BE2C (cell line): ENCODE measurements around the gene GPR33.

Experiments used
- DNase-seq: peaks from one replicate; pipeline ENCODE4 v3.0.0-alpha.2; 2020
- H3K27me3 ChIP-seq: fragments of 250-450 bp; sonication (Bioruptor Pico); 2 replicates; pipeline ENCODE4 v1.5.1; 2020; ENCODE audit warnings: mild to moderate bottlenecking
- H3K36me3 ChIP-seq: fragments of 250-450 bp; sonication (Bioruptor Pico); 2 replicates; pipeline ENCODE4 v1.5.1; 2020; ENCODE audit warnings: mild to moderate bottlenecking
- H3K4me1 ChIP-seq: fragments of 250-450 bp; sonication (Bioruptor Pico); 2 replicates; pipeline ENCODE4 v1.5.1; 2020
- H3K4me3 ChIP-seq: 2 replicates; pipeline ENCODE4 v1.5.1; 2011; ENCODE audit warnings: low read depth, low read length
- H3K9me3 ChIP-seq: fragments of 250-450 bp; sonication (Bioruptor Pico); 2 replicates; pipeline ENCODE4 v1.5.1; 2020
- TF ChIP-seq, protein P1 (sequence below): IDR thresholded peaks from 2 replicates; pipeline ENCODE4 v1.5.1; 2012; ENCODE audit warnings: mild to moderate bottlenecking, low read depth, low read length

GPR33 gene

DNA sequence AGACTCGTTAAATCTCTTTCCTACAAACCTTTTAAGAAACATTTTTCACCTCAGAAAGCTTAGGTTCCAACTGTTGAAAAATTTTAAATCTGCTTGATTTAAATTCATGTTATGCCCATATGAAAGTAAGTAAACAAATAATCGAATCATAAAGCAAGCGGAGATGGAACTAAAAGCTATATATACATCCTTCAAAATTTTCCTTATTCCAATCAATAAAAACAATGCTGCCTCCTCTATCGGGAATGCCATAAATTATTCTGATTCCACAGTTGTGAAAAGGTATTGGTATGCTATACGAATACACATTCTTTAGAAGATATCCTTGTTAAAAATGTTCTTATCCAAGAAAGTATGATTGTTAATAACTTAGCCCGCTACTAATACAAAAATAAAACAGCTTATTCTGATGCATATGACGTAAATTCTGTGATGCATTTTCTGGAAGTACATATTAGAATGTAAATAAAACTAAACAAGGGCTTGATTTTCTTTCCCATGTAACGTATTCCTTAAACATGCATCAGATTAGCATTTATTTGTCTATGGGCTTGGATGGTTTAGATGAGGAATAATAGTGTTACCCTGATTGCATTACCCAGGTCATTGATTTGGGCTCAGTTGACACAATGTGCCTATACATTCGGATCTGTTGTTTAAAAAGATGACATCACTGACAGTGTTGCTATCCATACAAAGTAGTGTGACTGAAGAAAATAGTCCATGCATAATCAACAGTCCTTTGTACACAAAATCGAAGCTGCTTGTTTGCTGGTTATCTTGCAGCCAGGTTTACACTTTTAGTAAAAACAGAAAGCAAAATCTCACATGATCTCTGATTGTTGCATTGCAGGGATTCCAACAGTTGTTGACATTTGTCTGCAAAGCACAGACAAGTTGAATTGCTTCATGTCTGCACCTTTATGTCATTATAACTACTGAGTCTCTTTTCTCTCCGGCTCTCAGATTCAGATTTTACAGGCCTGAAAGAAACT, 29.9 kb downstream of the GPR33 start:
- no peaks in the 10 kb centered on the region for H3K27me3 ChIP-seq
- H3K9me3 ChIP-seq: no peaks in the 10 kb centered on the region
- peaks cover 3% of the 10 kb centered on the region; the same call in 1 of the 2 replicates for H3K4me1 ChIP-seq
- no peaks in the 10 kb centered on the region for H3K36me3 ChIP-seq
- TF ChIP-seq, protein P1, sequence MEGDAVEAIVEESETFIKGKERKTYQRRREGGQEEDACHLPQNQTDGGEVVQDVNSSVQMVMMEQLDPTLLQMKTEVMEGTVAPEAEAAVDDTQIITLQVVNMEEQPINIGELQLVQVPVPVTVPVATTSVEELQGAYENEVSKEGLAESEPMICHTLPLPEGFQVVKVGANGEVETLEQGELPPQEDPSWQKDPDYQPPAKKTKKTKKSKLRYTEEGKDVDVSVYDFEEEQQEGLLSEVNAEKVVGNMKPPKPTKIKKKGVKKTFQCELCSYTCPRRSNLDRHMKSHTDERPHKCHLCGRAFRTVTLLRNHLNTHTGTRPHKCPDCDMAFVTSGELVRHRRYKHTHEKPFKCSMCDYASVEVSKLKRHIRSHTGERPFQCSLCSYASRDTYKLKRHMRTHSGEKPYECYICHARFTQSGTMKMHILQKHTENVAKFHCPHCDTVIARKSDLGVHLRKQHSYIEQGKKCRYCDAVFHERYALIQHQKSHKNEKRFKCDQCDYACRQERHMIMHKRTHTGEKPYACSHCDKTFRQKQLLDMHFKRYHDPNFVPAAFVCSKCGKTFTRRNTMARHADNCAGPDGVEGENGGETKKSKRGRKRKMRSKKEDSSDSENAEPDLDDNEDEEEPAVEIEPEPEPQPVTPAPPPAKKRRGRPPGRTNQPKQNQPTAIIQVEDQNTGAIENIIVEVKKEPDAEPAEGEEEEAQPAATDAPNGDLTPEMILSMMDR: no peak
- peak overlapping the region; percentile 90 for H3K4me3 ChIP-seq
- DNase-seq: no peak

DNA sequence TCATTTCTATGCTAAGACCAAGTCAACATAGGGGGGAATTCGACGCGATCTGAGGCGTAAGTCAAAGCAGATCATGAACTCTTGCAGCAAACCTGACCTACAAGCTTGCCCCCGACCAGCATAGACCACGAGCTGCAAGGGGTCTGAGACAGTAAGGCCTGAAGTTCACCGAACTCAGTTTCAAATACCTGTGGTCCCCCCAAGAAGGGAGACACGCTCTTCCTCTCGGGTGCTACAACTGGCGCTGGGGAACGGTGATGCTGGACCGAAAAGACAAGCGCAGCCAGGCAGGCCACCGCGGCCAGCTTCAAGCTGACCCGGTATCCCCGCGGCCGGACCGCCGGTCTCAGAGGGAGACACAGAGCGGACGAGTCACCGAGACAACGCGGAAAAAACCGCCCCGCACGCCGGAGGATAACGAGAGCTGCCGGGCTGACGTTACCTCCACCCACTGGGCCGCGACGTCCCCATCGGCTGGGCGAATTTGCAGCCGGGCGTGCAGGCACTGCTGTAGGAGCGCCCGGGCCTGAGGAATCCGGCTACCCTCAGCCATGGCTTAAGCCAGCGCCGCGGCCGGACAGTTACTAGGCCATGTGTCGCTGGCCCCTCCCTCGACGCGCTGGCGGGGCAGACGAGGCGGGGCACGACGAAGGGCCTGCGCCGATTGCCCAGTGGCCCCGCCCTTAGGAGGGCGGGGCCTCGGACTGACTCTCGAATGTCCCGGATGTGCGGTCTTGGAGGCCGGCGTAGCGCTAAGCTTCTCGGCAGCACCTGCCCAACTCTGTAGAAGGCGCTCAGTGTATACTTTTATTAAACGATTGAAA, 30.8 kb downstream of the GPR33 start, which contains the start of gene DTD2:
Gene DTD2 (minus strand): TSS at position 666 of the 824 bp plus-strand sequence. CDS start 113 bp downstream, at position 553.
- TF ChIP-seq, protein P1: no peak

DNA sequence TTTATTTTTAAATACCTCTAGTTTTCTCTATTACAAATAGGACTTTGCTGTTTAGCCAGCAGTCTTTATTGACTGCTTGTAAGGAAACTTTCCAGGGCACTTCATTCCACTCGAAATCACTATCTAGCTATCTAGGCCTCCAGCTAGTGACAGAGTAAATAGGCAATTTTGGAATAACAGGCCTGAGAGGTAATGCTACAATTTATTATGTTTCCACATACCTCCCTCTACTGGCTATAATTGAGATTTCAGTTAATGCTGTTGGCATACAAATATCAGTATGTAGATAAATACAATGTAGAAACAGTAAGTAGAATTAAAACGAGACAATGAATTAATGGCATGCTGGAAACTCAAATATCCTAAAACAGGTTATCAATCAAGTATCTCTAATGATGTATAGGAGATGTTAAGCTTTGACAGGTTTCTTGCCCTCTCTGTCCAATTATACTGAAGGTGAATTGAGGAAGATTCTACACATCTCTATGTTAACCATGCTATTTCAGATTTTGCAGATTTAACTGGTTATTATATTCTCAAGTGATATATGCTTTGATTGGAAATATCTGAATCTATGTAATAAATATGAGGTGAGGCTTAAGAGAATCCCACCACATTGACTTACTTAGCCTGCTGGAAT, 37.7 kb downstream of the GPR33 start:
- Histone ChIP-seq H3K4me1 (peaks cover 5% of the 10 kb centered on the region), H3K27me3 (no peaks in the 10 kb centered on the region), H3K36me3 (peaks cover 13% of the 10 kb centered on the region), H3K4me3 (no peak overlapping the region), H3K9me3 (no peaks in the 10 kb centered on the region)
- TF ChIP-seq, protein P1: peak; percentile 62
- DNase-seq: no peak

More for the DNA sequence above, 30.8 kb downstream of the GPR33 start, which contains the start of gene DTD2:
- Histone ChIP-seq H3K36me3 (peaks cover 4% of the 10 kb centered on the region), H3K9me3 (no peaks in the 10 kb centered on the region), H3K4me1 (peaks cover 3% of the 10 kb centered on the region; the same call in 1 of the 2 replicates), H3K27me3 (no peaks in the 10 kb centered on the region), H3K4me3 (peak within 1 kb of the TSS; percentile 90)
- DNase-seq: peak; percentile 96

DNA sequence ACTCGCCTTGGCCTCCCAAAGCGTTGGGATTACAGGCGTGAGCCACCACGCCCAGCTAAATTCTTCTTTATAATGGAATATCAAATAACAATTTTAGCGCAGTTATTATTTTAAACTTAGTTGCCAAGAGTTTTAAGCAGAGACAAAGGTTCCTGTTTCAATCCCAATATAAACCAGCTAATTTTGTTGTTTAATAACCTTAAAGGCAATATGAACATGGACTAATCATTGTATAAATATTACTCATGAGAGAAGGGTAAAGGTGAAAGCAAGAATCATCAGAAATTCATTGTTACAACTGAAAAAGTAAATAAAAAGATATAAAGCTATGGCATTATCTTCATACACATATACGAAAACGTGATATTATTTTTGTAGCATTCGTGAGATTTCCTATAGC, 38.7 kb downstream of the GPR33 start:
- Histone ChIP-seq H3K27me3 (no peaks in the 10 kb centered on the region), H3K4me1 (peaks cover 5% of the 10 kb centered on the region), H3K36me3 (peaks cover 13% of the 10 kb centered on the region), H3K9me3 (no peaks in the 10 kb centered on the region), H3K4me3 (no peak overlapping the region)
- TF ChIP-seq, protein P1: no peak
- no peak for DNase-seq

DNA sequence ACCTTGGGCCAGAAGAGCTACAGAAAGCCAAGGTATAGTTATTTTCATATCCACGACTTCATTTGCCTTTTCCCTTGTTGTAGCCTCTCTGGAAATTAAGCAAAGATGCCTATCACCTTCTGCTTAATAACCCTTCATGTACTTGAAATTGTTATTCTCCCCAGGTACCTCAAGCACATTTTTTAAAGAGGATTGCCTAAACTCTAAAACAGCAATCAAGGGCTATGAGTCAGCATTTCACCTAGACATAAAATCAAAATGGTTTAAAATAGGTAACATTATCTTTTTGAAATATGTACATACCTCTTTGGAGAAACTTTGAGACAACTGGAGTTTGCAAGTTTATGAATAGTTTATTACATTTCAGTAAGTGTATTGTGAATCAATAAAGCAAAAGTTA, 42.1 kb downstream of the GPR33 start:
- TF ChIP-seq, protein P1: no peak
- Histone ChIP-seq H3K4me3 (no peak overlapping the region), H3K9me3 (no peaks in the 10 kb centered on the region), H3K4me1 (peaks cover 2% of the 10 kb centered on the region; the same call in 1 of the 2 replicates), H3K27me3 (no peaks in the 10 kb centered on the region), H3K36me3 (peaks cover 5% of the 10 kb centered on the region; the same call in 1 of the 2 replicates)
- DNase-seq: no peak
